NCI-H1105 (cell line): ENCODE results near the gene PTBP3.
"Not testable (repeated sequence)": the region's sequence is repeated elsewhere in the genome, so short reads cannot be mapped to it uniquely, and the experiment has no call there.

Source experiments
- DNase-seq: peaks from one replicate; lab custom pipeline; 2025; lab: John Stamatoyannopoulos, UW

The PTBP3 gene

DNA sequence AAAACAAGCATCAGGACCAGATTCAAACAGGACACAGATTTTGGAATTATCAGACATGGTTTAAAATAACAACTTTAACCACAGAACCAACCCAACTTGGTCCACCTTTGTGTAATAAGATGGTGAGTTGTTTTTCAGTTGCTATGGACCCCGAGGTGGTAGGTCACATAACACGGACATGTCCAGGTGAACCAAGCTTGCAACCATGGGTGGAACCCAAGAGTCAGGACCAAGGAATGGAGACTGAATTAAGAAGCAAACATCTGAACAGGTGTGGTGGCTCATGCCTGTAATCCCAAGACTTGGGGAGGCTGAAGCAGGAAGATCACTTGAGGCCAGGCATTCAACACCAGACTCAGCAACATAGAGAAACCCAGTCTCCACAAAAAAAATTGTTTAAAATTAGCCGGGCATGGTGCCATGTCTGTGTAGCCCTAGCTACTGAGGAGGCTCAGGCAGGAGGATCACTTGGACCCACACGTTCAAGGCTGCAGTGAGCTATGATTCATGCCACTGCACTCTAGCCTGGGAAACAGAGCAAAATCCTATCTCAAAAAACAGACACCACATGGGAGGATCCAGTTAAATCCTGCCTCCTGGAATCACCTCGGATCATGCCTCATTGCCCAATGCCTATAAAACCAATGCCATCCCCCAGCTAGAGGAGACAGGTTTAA, 10.6 kb downstream of the PTBP3 start:
- no peak for DNase-seq

DNA sequence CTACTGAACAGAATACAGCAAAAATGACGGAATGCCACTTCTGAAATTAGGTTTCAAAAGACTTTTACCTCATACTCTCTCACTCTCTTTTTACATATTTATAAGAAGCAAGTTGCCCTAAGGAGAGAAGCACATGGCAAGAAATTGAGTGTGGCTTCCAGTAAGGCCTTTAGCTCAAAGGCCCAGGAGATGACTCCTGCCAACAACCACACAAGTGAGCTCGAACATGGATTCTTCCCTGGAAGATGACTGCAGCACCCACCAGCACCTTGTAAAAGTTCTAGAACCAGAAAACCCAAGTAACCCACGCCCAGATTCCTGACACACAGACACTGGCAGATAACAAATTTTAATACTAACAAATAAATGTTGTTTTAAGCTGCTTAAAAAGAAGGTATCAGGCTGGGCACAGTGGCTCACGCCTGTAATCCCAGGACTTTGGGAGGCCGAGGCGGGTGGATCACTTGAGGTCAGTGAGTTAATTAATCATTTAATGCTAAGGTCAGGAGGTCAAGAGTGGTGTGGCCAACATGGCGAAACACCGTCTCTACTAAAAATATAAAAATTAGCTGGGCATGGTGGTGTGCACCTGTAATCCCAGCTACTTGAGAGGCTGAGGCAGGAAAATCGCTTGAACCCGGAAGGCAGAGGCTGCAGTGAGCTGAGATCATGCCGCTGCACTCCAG, 17.0 kb downstream of the PTBP3 start:
- no peak for DNase-seq

DNA sequence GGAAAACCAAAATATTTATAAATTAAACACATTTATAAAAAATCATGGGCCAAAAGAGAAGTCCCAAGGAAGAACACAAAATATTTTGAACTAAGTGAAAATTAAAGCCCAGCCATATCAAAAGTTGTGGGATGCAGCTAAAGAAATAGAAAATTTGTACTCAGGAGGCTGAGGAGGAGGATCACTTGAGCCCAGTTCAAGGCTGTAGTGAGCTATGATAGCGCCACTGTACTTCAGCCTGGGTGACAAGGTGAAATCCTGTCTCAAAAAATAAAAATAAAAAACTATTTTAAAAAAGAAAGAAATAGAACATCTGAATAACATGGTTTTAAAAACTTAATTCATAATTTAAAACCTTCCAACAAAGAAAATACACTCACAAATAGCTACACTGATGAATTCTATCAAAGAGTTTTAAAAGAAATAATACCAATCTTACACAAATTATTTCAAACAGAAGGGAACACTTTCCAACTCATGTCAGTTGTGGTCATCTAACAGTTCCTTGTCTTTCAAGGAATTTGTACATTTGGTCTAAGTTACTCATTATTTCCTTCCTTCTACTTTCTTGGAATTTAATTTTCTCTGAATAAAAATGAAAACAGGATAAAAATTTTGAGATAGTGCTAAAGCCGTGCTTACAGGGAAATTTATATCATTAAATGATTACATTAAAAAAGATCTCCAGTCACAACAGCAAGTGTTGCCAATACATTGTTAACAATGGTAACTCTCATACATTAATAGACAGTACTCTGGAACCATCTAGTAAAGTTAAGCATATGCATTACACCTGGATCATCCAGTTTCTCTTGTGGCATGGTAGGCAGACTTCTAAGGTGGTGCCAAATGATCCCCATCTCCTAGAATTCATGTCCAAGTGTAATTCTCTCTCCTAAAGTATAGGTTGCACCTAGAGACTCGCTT, 17.8 kb downstream of the PTBP3 start:
- DNase-seq = no peak

DNA sequence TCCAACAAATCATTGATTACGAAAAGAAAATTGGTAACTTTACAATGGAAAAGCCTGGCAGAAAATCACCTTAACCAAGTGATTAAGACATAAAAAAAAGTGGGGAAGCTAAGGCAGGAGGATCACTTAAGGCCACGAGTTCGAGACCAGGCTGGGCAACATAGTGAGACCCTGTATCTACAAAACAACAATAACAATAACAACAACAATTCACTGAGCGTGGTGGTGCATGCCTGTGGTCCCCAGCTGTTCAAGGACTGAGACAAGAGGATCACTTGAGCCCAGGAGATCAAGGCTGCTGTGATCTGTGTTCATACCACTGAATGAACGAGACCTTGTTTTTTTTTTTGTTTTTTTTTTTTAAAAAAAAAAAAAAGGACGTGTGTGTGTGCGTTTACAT, 21.3 kb downstream of the PTBP3 start:
- DNase-seq = no peak

DNA sequence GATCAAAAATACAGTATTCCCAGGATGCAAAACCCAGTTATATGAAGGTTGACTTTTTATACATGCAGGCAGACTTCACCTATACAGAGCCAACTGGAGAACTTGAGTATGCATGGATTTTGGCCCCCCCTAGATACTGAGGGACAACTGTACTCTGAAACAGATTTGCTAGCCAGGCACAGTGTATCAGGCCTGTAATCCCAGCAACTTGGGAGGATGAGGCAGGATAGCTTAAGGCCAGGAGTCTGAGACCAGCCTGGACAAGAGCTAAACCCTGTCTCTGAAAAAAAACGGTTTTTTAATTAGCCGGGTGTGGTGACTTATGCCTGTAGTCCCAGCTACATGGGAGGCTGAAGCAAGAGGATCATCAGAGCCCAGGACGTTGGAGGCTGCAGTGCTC, 21.9 kb downstream of the PTBP3 start:
- no peak for DNase-seq

DNA sequence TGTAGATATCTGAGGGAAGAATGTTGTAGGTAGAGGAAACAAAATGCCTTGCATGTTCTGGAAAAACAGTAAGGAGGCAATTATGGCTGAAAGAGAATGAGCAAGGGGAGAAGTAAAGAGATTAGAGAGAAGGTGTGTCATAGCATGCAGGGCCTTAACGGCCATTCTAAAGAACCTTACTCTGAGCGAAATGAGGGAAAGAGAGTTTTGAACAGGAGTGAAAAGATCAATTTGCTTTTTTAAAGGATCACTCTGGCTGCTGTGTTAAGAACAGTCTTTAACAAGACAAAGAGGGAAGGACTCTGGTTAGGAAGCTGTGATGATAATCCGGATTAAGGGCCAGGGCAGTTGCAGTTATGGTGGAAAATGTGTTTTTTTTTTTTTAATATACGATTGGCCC, 22.6 kb downstream of the PTBP3 start:
- DNase-seq = no peak

DNA sequence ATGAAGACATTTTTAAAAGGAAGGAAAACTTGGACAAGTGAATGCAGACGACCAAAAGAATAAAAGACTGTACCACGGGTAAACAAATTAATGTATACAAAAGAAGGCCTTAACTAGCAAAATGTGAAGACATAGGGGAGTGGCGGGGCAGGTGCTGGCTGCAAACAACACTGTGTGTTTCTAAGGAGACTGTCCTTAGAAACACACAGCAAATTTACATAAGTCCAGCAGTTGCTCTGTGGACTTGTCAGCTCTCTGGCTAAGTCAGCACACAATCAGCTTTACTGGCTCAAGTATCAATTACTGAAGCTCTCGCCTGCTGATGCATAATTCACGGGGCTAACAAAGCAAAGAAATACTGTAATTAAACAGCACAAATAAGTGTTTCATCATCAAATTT, 24.8 kb downstream of the PTBP3 start:
- DNase-seq = peak; percentile 70

DNA sequence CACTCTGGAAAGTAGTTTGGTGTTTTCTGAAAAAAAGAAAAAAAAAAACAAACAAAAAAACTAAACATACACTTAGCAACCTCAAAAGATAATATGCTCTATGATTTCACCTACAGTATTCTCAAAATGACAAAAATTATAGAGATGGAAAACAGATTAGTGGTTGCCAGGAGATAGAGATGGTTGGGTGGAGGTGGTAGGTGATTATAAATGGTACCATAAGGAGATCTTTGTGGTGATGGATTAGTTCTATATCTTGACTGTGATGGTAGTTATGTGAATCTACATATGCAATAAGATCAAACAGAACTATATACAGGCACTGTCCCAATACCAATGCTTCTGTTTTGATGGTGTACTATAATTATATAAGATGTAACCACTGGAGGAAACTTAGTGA, 32.0 kb downstream of the PTBP3 start:
- no peak for DNase-seq

DNA sequence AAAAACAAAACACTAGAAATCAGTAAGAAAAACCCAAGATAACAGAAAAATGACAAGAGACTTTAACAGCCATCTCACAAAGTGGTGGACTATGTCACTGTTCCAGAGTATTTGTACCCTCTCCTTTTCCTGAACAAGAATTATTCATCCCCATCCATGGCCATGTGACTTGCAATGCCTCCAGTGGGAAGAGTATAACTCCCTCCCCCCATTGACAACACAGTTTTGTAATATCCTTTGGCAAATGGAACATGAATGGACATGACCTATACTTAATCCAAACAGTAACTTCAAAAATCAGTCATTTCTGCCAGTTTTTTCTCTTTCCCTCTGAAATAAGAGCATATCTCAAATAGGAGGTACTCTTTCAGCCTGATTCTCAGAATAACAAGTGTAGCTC, 33.9 kb downstream of the PTBP3 start:
- no peak for DNase-seq

DNA sequence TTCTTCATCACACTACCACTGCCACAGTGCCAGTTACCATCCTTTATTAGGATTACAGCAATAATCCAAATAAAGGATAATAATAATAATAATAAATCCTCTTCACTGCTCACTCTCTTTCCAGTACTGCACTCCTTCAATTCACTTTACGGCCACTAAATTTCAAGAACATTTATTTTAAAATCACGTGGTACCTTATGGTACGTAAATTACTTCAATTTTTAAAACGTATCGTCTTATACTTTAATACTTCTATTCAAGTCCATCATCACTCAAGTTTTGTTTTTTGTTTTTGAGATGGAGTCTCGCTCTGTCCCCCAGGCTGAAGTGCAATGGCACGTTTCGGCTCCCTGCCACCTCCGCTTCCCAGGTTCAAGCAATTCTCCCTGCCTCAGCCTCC, 36.5 kb downstream of the PTBP3 start:
- DNase-seq = no peak

DNA sequence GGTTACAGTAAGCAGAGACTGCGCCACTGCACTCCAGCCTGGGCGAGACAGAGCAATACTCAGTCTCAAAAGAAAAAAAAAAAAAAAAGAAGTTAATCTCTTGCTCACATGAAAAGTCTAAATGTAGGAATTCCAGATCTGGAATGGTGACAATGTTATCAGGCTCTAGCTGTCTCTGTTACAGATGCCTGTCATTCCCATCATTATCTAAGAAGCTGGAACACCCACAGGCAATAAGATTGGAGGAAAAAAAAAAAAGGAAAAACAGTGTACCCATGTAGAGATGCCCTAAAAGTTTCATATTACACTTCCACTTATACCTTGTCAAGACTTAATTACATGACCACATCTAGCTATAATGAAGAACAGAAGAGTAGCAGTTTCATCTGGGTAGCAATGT, 38.2 kb downstream of the PTBP3 start:
- no peak for DNase-seq

DNA sequence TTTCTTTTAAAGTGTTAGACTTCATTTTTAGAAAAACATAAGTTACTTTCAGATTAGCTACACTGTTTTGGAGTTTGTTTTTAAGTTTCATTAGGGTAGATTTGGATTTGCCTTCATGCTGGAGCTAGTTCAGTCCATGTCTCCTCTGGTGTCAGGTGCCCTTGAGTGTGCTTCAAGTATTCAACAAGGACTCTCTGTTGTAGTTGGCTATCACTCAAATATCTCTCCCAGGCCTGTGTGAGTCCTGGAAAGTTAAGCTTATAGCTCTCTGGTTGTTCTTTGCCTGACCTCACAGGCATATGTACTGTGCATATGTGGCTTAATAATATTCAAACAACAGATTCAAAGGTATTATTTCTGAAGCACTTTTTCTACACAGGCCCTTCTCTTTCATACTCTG, 45.4 kb downstream of the PTBP3 start:
- no peak for DNase-seq

DNA sequence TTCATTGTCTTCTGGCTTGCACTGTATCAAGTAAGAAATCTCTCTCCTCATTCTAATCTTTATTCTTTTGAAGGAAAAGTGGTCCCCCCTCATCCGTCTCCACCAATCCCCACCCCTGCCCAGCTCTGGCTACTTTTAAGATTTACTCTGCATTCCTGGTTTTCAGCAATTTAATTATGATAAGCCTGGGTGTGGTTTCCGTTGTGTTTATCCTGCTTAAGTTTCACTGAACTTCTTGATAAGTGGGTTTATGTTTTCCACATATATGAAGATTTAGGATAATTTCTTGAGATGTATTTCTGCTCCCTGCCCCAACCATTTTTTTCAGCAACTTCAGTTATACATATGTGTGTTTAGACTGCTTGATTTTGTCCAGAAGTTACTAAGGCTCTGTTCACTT, 46.5 kb downstream of the PTBP3 start:
- no peak for DNase-seq

DNA sequence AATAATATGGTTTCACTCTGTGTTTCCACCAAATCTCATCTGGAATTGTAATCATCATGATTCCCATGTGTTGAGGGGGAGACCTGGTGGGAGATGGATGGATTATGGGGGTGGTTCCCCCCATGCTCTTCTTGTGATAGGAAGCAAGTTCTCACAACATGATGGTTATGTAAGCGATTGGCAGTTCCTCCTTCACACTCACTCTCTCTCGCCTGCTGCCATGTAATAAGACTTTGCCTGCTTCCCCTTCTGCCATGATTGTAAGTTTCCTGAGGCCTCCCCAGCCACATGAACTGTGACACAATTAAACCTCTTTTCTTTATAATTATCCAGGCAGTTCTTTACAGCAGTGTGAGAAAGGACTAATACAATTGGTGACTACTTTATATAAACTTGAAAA, 48.4 kb downstream of the PTBP3 start:
- no peak for DNase-seq

DNA sequence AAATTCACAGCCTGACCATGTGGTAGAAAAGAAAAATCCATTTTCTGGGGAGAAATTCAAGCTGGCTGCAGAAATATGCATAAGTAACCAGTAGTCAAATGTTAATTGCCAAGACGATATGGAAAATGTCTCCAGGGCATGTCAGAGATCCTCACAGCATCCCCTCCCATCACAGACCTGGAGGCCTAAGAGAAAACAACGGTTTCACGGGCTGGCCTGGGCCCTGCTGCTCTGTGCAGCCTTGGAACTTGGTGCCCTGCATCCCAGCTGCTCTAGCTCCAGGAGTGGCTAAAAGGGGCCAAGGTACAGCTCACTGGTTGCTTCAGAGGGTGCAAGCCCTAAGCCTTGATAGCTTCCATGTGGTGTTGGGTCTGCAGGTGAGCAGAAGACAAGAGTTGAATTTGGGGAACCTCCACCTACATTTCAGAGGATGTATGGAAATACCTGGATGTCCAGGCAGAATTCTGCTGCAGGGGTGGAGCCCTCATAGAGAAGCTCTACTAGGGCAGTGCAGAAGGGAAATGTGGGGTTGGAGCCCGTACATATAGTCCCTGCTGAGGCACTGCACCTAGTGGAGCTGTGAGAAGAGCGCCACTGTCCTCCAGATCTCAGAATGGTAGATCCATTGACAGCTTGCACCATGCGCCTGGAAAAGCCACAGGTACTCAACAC, 49.7 kb downstream of the PTBP3 start:
- no peak for DNase-seq

DNA sequence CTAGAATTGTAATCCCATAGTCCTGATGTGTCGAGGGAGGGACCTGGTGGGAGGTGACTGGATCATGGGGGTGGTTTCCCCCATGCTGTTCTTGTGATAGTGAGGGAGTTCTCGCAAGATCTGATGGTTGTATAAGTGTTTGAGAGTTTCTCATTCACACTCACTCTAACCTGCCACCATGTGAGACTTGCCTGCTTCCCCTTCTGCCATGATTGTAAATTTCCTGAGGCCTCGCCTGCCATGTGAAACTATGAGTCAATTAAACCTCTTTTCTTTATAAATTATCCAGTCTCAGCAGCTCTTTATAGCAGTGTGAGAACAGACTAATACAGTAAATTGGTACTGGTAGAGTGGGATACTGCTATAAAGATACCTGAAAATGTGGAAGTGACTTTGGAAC, 50.6 kb downstream of the PTBP3 start:
- not testable (repeated sequence) for DNase-seq

DNA sequence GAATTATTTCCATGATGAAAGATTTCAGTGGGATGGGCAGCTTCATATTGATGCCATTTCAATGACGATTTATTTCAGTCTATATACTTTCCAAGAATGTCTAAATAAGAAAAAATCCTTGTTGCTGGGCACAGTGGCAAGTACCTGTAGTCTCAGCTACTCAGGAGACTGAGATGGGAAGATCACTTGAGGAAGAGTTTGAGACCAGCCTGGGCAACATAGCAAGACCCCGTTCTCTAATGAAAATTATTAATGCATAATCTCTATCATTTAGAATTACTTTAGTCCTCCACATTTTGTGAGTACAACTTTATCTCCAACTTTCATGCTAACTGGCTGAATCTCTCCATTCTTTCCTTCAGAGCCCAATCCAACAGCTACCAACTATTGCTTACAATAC, 52.5 kb downstream of the PTBP3 start:
- DNase-seq = no peak

DNA sequence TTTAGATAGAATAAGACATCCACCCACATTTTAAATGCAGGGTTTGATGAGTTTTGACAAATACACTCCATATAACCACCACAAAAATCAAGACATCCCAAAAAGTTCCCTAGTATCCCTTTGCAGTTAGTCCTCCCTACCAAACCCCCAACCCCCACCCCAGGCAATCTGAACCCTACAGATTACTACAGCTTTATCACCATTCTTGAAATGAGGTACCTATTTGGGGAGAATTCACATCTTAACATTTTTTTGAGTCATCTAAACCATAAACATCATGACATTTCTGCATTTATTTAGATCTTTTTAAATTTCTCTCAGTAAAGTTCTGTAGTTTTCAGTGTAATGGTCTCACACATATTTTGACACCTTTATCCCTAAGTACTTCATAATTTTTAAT, 53.9 kb downstream of the PTBP3 start:
- DNase-seq = no peak

DNA sequence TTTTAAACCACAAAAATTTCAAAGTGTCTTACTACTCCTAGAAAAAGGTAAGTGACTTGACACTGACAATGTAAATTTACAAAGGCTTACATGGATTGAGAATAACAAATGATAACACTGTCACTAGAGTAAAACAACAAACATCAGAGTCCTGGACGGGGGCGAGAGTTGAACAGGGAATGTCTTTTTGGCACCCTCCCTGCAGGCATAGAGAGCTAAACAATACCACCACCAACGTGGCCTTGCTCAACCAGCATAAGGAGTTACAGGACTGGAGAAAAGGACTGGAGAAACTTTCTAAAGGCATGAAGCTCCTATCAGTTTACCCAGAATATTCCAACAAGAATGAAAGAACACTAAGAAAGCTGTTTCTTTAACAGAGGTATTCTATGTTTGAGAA, 55.3 kb downstream of the PTBP3 start:
- no peak for DNase-seq

DNA sequence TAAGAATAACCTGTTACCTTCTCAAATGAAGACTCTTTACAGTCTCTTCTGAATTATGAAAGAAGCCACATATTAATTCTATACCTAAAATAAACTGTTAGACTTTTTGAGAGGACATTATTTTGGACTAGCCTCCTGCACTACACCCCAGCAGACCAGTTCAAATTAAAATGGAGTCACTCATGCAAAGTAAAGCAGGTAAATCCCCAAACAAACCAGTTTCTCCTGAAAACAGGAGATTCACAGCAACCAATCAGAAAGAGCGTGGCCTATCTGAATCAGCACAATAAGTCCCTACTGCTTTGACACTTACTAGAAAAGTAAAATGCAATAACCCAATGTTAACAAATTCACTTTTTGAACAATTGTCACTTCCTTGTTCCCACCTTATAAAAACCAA, 58.8 kb downstream of the PTBP3 start:
- DNase-seq = no peak

DNA sequence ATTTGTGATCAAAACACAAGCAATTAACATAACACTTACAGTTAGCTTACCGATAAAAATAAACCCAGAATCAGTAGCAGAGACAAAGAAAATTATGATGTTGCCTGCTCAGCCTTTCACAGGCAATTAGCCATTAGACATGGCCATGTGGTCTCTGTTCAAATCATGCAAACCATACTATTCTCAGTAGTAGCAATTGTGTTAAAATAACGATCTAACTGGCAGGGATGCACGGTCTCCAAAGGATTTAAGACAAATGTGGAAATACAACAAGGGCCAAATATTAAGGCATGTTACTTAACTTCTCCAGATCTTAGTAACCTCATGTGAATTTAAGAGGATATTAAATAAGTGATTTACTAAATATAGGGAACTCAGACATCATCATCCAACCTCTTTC, 59.5 kb downstream of the PTBP3 start:
- DNase-seq = no peak

DNA sequence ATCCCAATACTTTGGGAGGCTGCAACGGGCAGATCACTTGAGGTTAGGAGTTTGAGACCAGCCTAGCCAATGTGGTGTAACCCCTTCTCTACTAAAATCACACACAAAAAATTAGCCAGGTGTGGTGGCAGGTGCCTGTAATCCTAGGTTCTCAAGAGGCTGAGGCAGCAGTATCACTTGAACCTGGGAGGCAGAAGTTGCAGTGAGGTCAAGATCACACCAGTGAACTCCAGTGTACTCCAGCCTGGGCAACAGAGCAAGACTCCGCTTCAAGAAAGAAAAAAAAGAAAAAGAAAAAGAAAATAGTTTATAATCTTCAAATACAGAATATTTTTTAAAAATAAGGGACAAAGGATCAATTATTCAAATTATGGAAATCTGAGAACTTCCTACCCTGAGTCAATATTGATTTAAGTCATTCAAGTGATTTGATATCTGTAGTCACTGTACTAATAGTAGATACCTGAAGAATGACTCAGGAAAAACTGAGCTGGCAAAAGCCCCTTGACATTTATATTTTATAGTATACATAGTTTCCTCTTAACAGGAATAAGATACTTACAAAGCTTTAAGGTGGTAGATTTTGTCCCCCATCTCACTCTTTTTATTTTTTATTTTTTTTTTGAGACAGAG, 61.8 kb downstream of the PTBP3 start:
- DNase-seq = no peak
